ENCODE data around the gene NAIP. TPM values are rescaled to one million over a fixed set of nuclear protein-coding genes. Genes with fewer than 3 reads are reported as not detected.
"Not testable (repeated sequence)": the region's sequence is repeated elsewhere in the genome, so short reads cannot be mapped to it uniquely, and the experiment has no call there.

Gene NAIP
- total and polyA plus RNA-seq, 2 of the 8 experiments (the other 6 are each of a cell fraction or from before 2014, with no cell fraction given) = 2.1 to 4.4 TPM

DNA sequence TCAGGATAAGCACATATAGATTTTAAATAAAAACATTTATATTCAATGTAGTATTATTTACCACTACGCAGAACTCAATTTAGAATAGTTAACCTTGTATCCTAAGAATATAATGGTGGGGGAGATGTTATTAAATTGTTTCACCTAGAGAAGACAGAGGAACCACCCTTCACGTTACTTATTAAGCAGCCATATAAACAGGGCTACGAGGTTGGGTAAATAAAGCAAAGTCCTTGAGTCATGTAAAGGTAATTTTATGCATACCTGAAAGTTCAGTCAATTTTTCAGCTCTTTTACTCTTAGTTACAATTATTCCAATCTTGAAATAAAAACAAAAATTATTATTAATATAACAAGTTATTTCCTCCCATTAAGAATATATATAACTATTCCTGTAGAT, 34.3 kb upstream of the NAIP start:
- H3K4me2 ChIP-seq (ENCODE audit: insufficient read depth in 1 of 2, low read depth in 2 of 2, low read length in 2 of 2); H2BK5ac ChIP-seq (ENCODE audit: low read depth, low read length); H3K4me1 ChIP-seq (replicated peaks in 1 of 4; ENCODE audit: control insufficient read depth in 3 of 4, insufficient read depth in 4 of 4, low read length in 3 of 4); H4K8ac ChIP-seq (ENCODE audit: extremely low read depth, insufficient read depth, low read length); H4K20me1 ChIP-seq (replicated peaks in 1 of 2; ENCODE audit: control insufficient read depth in 1 of 2, insufficient read depth in 2 of 2, low read length in 2 of 2); H3K23me2 ChIP-seq (ENCODE audit: low read depth, low read length); H3K18ac ChIP-seq (ENCODE audit: extremely low read depth, low read length); H3K9me3 ChIP-seq (ENCODE audit: insufficient read depth in 2 of 2, low read depth in 1 of 2, low read length in 1 of 2); H2BK15ac ChIP-seq (ENCODE audit: low read length); H3K27me3 ChIP-seq (replicated peaks in 1 of 4; ENCODE audit: control insufficient read depth in 3 of 4, extremely low read depth in 1 of 4, insufficient read depth in 3 of 4, low read length in 3 of 4); POLR2A ChIA-PET (ENCODE audit: partially characterized antibody); H3K23ac ChIP-seq (ENCODE audit: insufficient read length); H3K27ac ChIP-seq (ENCODE audit: low read depth, low read length); H3K36me3 ChIP-seq (ENCODE audit: control insufficient read depth in 2 of 4, insufficient read depth in 4 of 4, low read length in 3 of 4); H3K4me3 ChIP-seq (ENCODE audit: extremely low read depth in 1 of 4, insufficient read depth in 2 of 4, low read depth in 3 of 4, low read length in 4 of 4); H4K5ac ChIP-seq (ENCODE audit: insufficient read length, low read depth, low read length); H2BK20ac ChIP-seq (ENCODE audit: low read length); H2BK120ac ChIP-seq (replicated peaks; ENCODE audit: low read depth, low read length); H3K79me1 ChIP-seq (ENCODE audit: low read depth, low read length); H2AFZ ChIP-seq (ENCODE audit: low read length); H3K4ac ChIP-seq (replicated peaks; ENCODE audit: insufficient read length, low read depth, low read length); H3K56ac ChIP-seq (replicated peaks; ENCODE audit: insufficient read length, low read depth, low read length); H3K9ac ChIP-seq (replicated peaks in 1 of 4; ENCODE audit: extremely low read depth in 1 of 4, low read depth in 3 of 4, low read length in 3 of 4); H3K14ac ChIP-seq (ENCODE audit: insufficient read length); DNase-seq (ENCODE audit: low read depth in 1 of 2, low spot score in 2 of 2); FAIRE-seq; H3K79me2 ChIP-seq (ENCODE audit: control insufficient read depth in 1 of 2, insufficient read depth in 2 of 2, low read length in 2 of 2); H2BK12ac ChIP-seq (ENCODE audit: low read depth, low read length); H2AK5ac ChIP-seq (ENCODE audit: low read depth, low read length); CTCF ChIA-PET (ENCODE audit: partially characterized antibody); H4K91ac ChIP-seq (replicated peaks; ENCODE audit: insufficient read length, low read length): not testable (repeated sequence)
- WGBS, 2 experiments (ENCODE audit: extremely low coverage in 1 of 2, insufficient coverage in 1 of 2, insufficient read length in 1 of 2, insufficient replicate concordance in 2 of 2, low coverage in 1 of 2, low lambda C conversion rate in 2 of 2, missing lambda C conversion rate in 1 of 2) = no CpG with 5 or more reads among the region's 3 CpGs

DNA sequence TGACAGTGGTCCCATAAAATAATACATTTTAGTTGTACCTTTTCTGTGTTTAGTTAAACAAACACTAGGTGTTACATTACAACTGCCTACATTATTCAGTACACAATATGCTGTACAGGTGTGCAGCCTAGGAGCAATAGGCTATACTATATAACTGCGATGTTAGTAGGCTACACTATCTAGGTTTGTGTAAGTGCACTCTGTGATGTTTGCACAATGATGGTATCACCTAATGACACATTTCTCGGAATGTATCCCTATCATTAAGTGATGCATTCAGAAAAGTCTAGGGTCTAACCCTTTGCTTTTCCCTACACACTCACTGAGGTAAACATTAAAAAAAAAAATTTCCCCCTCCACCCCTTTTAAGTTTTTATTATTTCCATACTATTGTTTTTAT, 19.7 kb upstream of the NAIP start:
- H3K4ac ChIP-seq (replicated peaks; ENCODE audit: insufficient read length, low read depth, low read length); H2BK5ac ChIP-seq (ENCODE audit: low read depth, low read length); H2BK12ac ChIP-seq (ENCODE audit: low read depth, low read length); H3K9me3 ChIP-seq (ENCODE audit: insufficient read depth in 2 of 2, low read depth in 1 of 2, low read length in 1 of 2); H2BK20ac ChIP-seq (ENCODE audit: low read length); POLR2A ChIA-PET (ENCODE audit: partially characterized antibody); H3K4me2 ChIP-seq (ENCODE audit: insufficient read depth in 1 of 2, low read depth in 2 of 2, low read length in 2 of 2); H3K14ac ChIP-seq (ENCODE audit: insufficient read length); H3K9ac ChIP-seq (replicated peaks in 1 of 4; ENCODE audit: extremely low read depth in 1 of 4, low read depth in 3 of 4, low read length in 3 of 4); CTCF ChIA-PET (ENCODE audit: partially characterized antibody); H3K27me3 ChIP-seq (replicated peaks in 1 of 4; ENCODE audit: control insufficient read depth in 3 of 4, extremely low read depth in 1 of 4, insufficient read depth in 3 of 4, low read length in 3 of 4); H2BK15ac ChIP-seq (ENCODE audit: low read length); H2AFZ ChIP-seq (ENCODE audit: low read length); H2AK5ac ChIP-seq (ENCODE audit: low read depth, low read length); H4K8ac ChIP-seq (ENCODE audit: extremely low read depth, insufficient read depth, low read length); H3K23ac ChIP-seq (ENCODE audit: insufficient read length); H4K20me1 ChIP-seq (replicated peaks in 1 of 2; ENCODE audit: control insufficient read depth in 1 of 2, insufficient read depth in 2 of 2, low read length in 2 of 2); DNase-seq (ENCODE audit: low read depth in 1 of 2, low spot score in 2 of 2); H3K4me1 ChIP-seq (replicated peaks in 1 of 4; ENCODE audit: control insufficient read depth in 3 of 4, insufficient read depth in 4 of 4, low read length in 3 of 4); H3K79me2 ChIP-seq (ENCODE audit: control insufficient read depth in 1 of 2, insufficient read depth in 2 of 2, low read length in 2 of 2); H3K27ac ChIP-seq (ENCODE audit: low read depth, low read length); H3K18ac ChIP-seq (ENCODE audit: extremely low read depth, low read length); H3K23me2 ChIP-seq (ENCODE audit: low read depth, low read length); FAIRE-seq; H4K5ac ChIP-seq (ENCODE audit: insufficient read length, low read depth, low read length); H3K4me3 ChIP-seq (ENCODE audit: extremely low read depth in 1 of 4, insufficient read depth in 2 of 4, low read depth in 3 of 4, low read length in 4 of 4); H3K56ac ChIP-seq (replicated peaks; ENCODE audit: insufficient read length, low read depth, low read length); H3K36me3 ChIP-seq (ENCODE audit: control insufficient read depth in 2 of 4, insufficient read depth in 4 of 4, low read length in 3 of 4); H2BK120ac ChIP-seq (replicated peaks; ENCODE audit: low read depth, low read length); H3K79me1 ChIP-seq (ENCODE audit: low read depth, low read length); H4K91ac ChIP-seq (replicated peaks; ENCODE audit: insufficient read length, low read length): not testable (repeated sequence)
- 100% methylated on average over 1 of the region's 2 CpGs; no CpG with 5 or more reads in 1 of the 2 experiments for WGBS, 2 experiments (ENCODE audit: extremely low coverage in 1 of 2, insufficient coverage in 1 of 2, insufficient read length in 1 of 2, insufficient replicate concordance in 2 of 2, low coverage in 1 of 2, low lambda C conversion rate in 2 of 2, missing lambda C conversion rate in 1 of 2)

Data from H1 (cell line).